IMR-90 (cell line): ENCODE data around the gene PDZD7. TPM values are rescaled to one million over a fixed set of nuclear protein-coding genes. Genes with fewer than 3 reads are reported as not detected.

Source experiments
- ATAC-seq: fragments of 200-7000 bp; cut with Tn5 transposase; 2 replicates; pipeline ENCODE4 v1.9.1; 2020; ENCODE audit warnings: low read depth, mild to moderate bottlenecking, moderate library complexity
- BruUV-seq: library from RNA; stranded (reverse); fragments of 400-500 nt; replicated peaks from 2 replicates; lab custom pipeline; 2021; lab: Mats Ljungman, UMichigan
- CTCF ChIA-PET: fragments of 300-600 bp; formaldehyde crosslinking; extraction: SDS; loops from one replicate; lab custom pipeline; 2021; ENCODE audit warnings: antibody characterized with exemption; lab: Yijun Ruan, JAX
- POLR2A ChIA-PET: fragments of 300-600 bp; sonication (Branson Sonifier 250); formaldehyde crosslinking; loops from one replicate; lab custom pipeline; 2022; ENCODE audit warnings: antibody characterized with exemption; ENCODE audit not compliant: unreplicated experiment; lab: Charles Lee
- DNase-seq: peaks from one replicate; pipeline ENCODE4 v3.0.0; 2013
- H2AFZ ChIP-seq: replicated peaks from 2 replicates; pipeline ENCODE3; 2013; ENCODE audit warnings: low read length, mild to moderate bottlenecking; ENCODE audit not compliant: poor library complexity
- H2AK5ac ChIP-seq: 2 replicates; pipeline ENCODE4 v1.6.1; 2013; ENCODE audit warnings: low read depth, low read length, inconsistent platforms
- H2AK9ac ChIP-seq: replicated peaks from 2 replicates; pipeline ENCODE3; 2013; ENCODE audit warnings: mild to moderate bottlenecking, low read depth, low read length, moderate library complexity; ENCODE audit not compliant: poor library complexity
- H2BK120ac ChIP-seq: 2 replicates; pipeline ENCODE4 v1.6.1; 2013; ENCODE audit warnings: low read depth, low read length, inconsistent platforms
- H2BK15ac ChIP-seq: 3 replicates; pipeline ENCODE4 v1.6.1; 2013; ENCODE audit warnings: low read depth, low read length, inconsistent platforms
- H2BK20ac ChIP-seq: 2 replicates; pipeline ENCODE4 v1.6.1; 2013; ENCODE audit warnings: low read depth, mild to moderate bottlenecking, inconsistent platforms, low read length, moderate library complexity
- H2BK5ac ChIP-seq: 2 replicates; pipeline ENCODE4 v1.6.1; 2013; ENCODE audit warnings: mild to moderate bottlenecking, low read depth, low read length, inconsistent platforms; ENCODE audit not compliant: poor library complexity, severe bottlenecking
- H3K14ac ChIP-seq: replicated peaks from 2 replicates; pipeline ENCODE4 v1.6.1; 2013; ENCODE audit warnings: low read depth, low read length, inconsistent platforms
- H3K18ac ChIP-seq: 2 replicates; pipeline ENCODE4 v1.6.1; 2013; ENCODE audit warnings: low read depth, low read length, control low read depth
- H3K23ac ChIP-seq: 2 replicates; pipeline ENCODE4 v1.6.1; 2013; ENCODE audit warnings: low read depth, low read length, inconsistent platforms
- H3K27ac ChIP-seq: 2 replicates; pipeline ENCODE4 v1.5.1; 2013; ENCODE audit warnings: mild to moderate bottlenecking, control low read depth, low read length; ENCODE audit not compliant: insufficient read depth
- H3K27me3 ChIP-seq: 2 replicates; pipeline ENCODE4 v1.6.1; 2013; ENCODE audit warnings: low read length; ENCODE audit not compliant: control insufficient read depth, insufficient read depth
- H3K36me3 ChIP-seq: 2 replicates; pipeline ENCODE4 v1.6.1; 2013; ENCODE audit warnings: low read length, mixed read lengths; ENCODE audit not compliant: control insufficient read depth, insufficient read depth
- H3K4ac ChIP-seq: 2 replicates; pipeline ENCODE4 v1.6.1; 2013; ENCODE audit warnings: low read depth, low read length, inconsistent platforms
- H3K4me1 ChIP-seq: 2 replicates; pipeline ENCODE4 v1.6.1; 2013; ENCODE audit warnings: low read length, mixed read lengths; ENCODE audit not compliant: control insufficient read depth, insufficient read depth
- H3K4me2 ChIP-seq: 2 replicates; pipeline ENCODE4 v1.6.1; 2013; ENCODE audit warnings: low read depth, mild to moderate bottlenecking, control low read depth, low read length, moderate library complexity
- H3K4me3 ChIP-seq: 2 replicates; pipeline ENCODE4 v1.5.1; 2013; ENCODE audit warnings: low read depth, mild to moderate bottlenecking, control low read depth, low read length, moderate library complexity; ENCODE audit not compliant: insufficient read depth
- H3K56ac ChIP-seq: 2 replicates; pipeline ENCODE4 v1.6.1; 2013; ENCODE audit warnings: low read length, inconsistent platforms; ENCODE audit not compliant: insufficient read depth; ENCODE audit errors: extremely low read depth
- H3K79me1 ChIP-seq, 2 experiments: 2 replicates each; pipeline ENCODE4 v1.6.1; 2013; ENCODE audit warnings: low read length in 2 of 2, inconsistent platforms in 1 of 2, low read depth in 1 of 2
- H3K9ac ChIP-seq: 2 replicates; pipeline ENCODE4 v1.6.1; 2013; ENCODE audit warnings: low read depth, low read length, control low read depth
- H3K9me1 ChIP-seq: 2 replicates; pipeline ENCODE4 v1.6.1; 2013; ENCODE audit warnings: low read length, inconsistent platforms; ENCODE audit not compliant: insufficient read depth
- H3K9me3 ChIP-seq: 2 replicates; pipeline ENCODE4 v1.6.1; 2013; ENCODE audit warnings: low read length; ENCODE audit not compliant: control insufficient read depth, insufficient read depth
- H4K20me1 ChIP-seq: 2 replicates; pipeline ENCODE4 v1.6.1; 2013; ENCODE audit warnings: low read length, inconsistent platforms; ENCODE audit not compliant: insufficient read depth
- H4K5ac ChIP-seq: 2 replicates; pipeline ENCODE4 v1.6.1; 2013; ENCODE audit warnings: mild to moderate bottlenecking, low read depth, low read length, control low read depth
- H4K8ac ChIP-seq, 2 experiments: 2 replicates each; pipeline ENCODE4 v1.6.1; 2013; ENCODE audit warnings: low read depth in 2 of 2, low read length in 2 of 2, control low read depth in 1 of 2, inconsistent platforms in 1 of 2
- H4K91ac ChIP-seq: 2 replicates; pipeline ENCODE4 v1.6.1; 2013; ENCODE audit warnings: low read depth, low read length, inconsistent platforms; ENCODE audit not compliant: insufficient read depth
- BHLHE40 ChIP-seq: fragments of 150-350 bp; IDR thresholded peaks from 2 replicates; pipeline ENCODE4 v1.6.1; 2016; ENCODE audit warnings: mild to moderate bottlenecking, low read depth, low read length
- CEBPB ChIP-seq: IDR thresholded peaks from 2 replicates; pipeline ENCODE4 v1.6.1; 2012; ENCODE audit warnings: low read depth, low read length, improper control_type of control experiment
- CHD1 ChIP-seq: IDR thresholded peaks from 2 replicates; pipeline ENCODE4 v1.6.1; 2012; ENCODE audit warnings: low read depth, low read length, improper control_type of control experiment
- CTCF ChIP-seq: conservative IDR thresholded peaks from 2 replicates; pipeline ENCODE4 v1.5.1; 2012; ENCODE audit warnings: mild to moderate bottlenecking, low read depth, low read length, improper control_type of control experiment
- ELK1 ChIP-seq: fragments of 150-350 bp; IDR thresholded peaks from 2 replicates; pipeline ENCODE4 v1.6.1; 2016; ENCODE audit warnings: low read depth, mild to moderate bottlenecking, low read length, moderate library complexity, borderline replicate concordance
- MAZ ChIP-seq: IDR thresholded peaks from 2 replicates; pipeline ENCODE4 v1.6.1; 2012; ENCODE audit warnings: low read depth, mild to moderate bottlenecking, low read length, improper control_type of control experiment, moderate library complexity, borderline replicate concordance
- MXI1 ChIP-seq: IDR thresholded peaks from 2 replicates; pipeline ENCODE4 v1.6.1; 2012; ENCODE audit warnings: low read depth, mild to moderate bottlenecking, low read length, moderate library complexity, borderline replicate concordance
- NFE2L2 ChIP-seq: fragments of 150-350 bp; IDR thresholded peaks from 2 replicates; pipeline ENCODE4 v1.6.1; 2016; ENCODE audit warnings: low read depth, mild to moderate bottlenecking, low read length
- POLR2A ChIP-seq: IDR thresholded peaks from 2 replicates; pipeline ENCODE4 v1.6.1; 2012; ENCODE audit warnings: mild to moderate bottlenecking, low read depth, low read length
- RAD21 ChIP-seq: IDR thresholded peaks from 2 replicates; pipeline ENCODE4 v1.6.1; 2012; ENCODE audit warnings: low read length, improper control_type of control experiment
- RCOR1 ChIP-seq: IDR thresholded peaks from 2 replicates; pipeline ENCODE4 v1.6.1; 2012; ENCODE audit warnings: mild to moderate bottlenecking, low read length, improper control_type of control experiment; ENCODE audit not compliant: insufficient replicate concordance
- RFX5 ChIP-seq: IDR thresholded peaks from 2 replicates; pipeline ENCODE4 v1.8.0; 2012; ENCODE audit warnings: low read depth, mild to moderate bottlenecking, low read length, moderate library complexity
- SMC3 ChIP-seq: fragments of 150-350 bp; IDR thresholded peaks from 2 replicates; pipeline ENCODE4 v1.6.1; 2016; ENCODE audit warnings: low read depth, mild to moderate bottlenecking, antibody characterized with exemption, low read length, moderate library complexity
- USF2 ChIP-seq: fragments of 150-350 bp; IDR thresholded peaks from 2 replicates; pipeline ENCODE4 v1.6.1; 2017; ENCODE audit warnings: mild to moderate bottlenecking, antibody characterized with exemption, low read length, low read depth
- WGBS, 2 experiments: methylation state at CpG; one replicate each; pipeline versions ENCODE4 v1.1.5 to v1.1.7; 2013; ENCODE audit warnings: missing lambda C conversion rate in 2 of 2; ENCODE audit not compliant: insufficient read length in 1 of 2; ENCODE audit errors: extremely low coverage in 2 of 2; 5-methylcytosine and 5-hydroxymethylcytosine counted together
- dilution Hi-C: fragments of 300-500 bp; cut with HindIII; formaldehyde crosslinking; loops from one replicate; pipeline ENCODE4 v1.14.3; 2018; ENCODE audit warnings: low sequenced_read_pairs; ENCODE audit not compliant: unreplicated experiment
- in situ Hi-C: fragments of 300-500 bp; cut with MboI; formaldehyde crosslinking; loops from 3 replicates; pipeline ENCODE4 v1.14.3; 2019; ENCODE audit warnings: low sequenced_read_pairs, inconsistent platforms, mixed read lengths
- intact Hi-C: fragments of 100-400 bp; cut with micrococcal nuclease; formaldehyde crosslinking; loops from 2 replicates; pipeline ENCODE4 v1.10.0; 2022
- polyA plus RNA-seq, 3 experiments: library from polyadenylated mRNA; depleted of rRNA; stranded (reverse); fragments of >200 nt; gene quantifications; 2 replicates each; pipeline ENCODE4 v1.2.3, GENCODE V29; 2012; ENCODE audit warnings: low replicate concordance in 1 of 3
- total RNA-seq: library from RNA; depleted of rRNA; stranded (reverse); fragments of >200 nt; gene quantifications from 2 replicates; pipeline ENCODE4 v1.2.3, GENCODE V29; 2012

Gene PDZD7
- total and polyA plus RNA-seq, 2 of the 4 experiments (the other 2 are of a cell fraction) = 0.90 to 1.5 TPM

- Histone ChIP-seq H2AK9ac (no peak overlapping the region), H3K9me1 (0 out of 2 replicates have a peak, but pooled peaks cover 2% of the 10 kb centered on the region), H4K91ac (no peak overlapping the region), H3K4me1 (peaks cover 2% of the 10 kb centered on the region), H3K79me1 (peaks cover 0 to 28% of the 10 kb centered on the region in 2 experiments; a peak in 3 of 4 replicates), H3K27ac (no peak overlapping the region), H2AK5ac (no peak overlapping the region; the same call in 1 of the 2 replicates), H2AFZ (no peak overlapping the region), H4K5ac (no peak overlapping the region), H2BK120ac (no peak overlapping the region), H4K8ac (no peak overlapping the region), H2BK15ac (no peak overlapping the region), H3K4me3 (no peak overlapping the region), H3K56ac (no peak overlapping the region), H4K20me1 (peaks cover 8% of the 10 kb centered on the region), H3K23ac (no peak overlapping the region), H3K9me3 (no peaks in the 10 kb centered on the region), H3K4ac (no peak overlapping the region), H3K27me3 (peaks cover 2% of the 10 kb centered on the region; the same call in 1 of the 2 replicates), H3K9ac (no peak overlapping the region), H2BK20ac (no peak overlapping the region), H3K18ac (no peak overlapping the region), H3K14ac (no peak overlapping the region), H3K4me2 (no peak overlapping the region), H2BK5ac (no peak overlapping the region), H3K36me3 (no peaks in the 10 kb centered on the region)
- intact Hi-C loops = no loop called here
- ChIA-PET CTCF (interaction anchor here (0.9 to 1.2 kb wide), 2 partner anchors 13 to 14 kb away, joined by 3 to 4 read pairs; no protein-coding TSS in a partner anchor), POLR2A (no interaction called here)
- dilution Hi-C loops = no loop called here
- in situ Hi-C loops = no loop called here
- no peak for ATAC-seq
- BruUV-seq = no TSS peak
- 100% methylated on average over 1 of the region's 7 CpGs; no CpG with 5 or more reads in 1 of the 2 experiments for WGBS, 2 experiments
- no peak for DNase-seq
- TF ChIP-seq MAZ (no peak), BHLHE40 (no peak), USF2 (no peak), RFX5 (no peak), RCOR1 (no peak), RAD21 (no peak), CHD1 (no peak), CEBPB (no peak), NFE2L2 (no peak), MXI1 (no peak), SMC3 (no peak), ELK1 (no peak), POLR2A (no peak), CTCF (no peak)
Measured at GRCh38 chr10:101028446-101029337, 2.2 kb downstream of the PDZD7 start.
